Small intestine (tissue), 7 donors: ENCODE results near the gene HCN3. TPM values are rescaled to one million over a fixed set of nuclear protein-coding genes. Genes with fewer than 3 reads are reported as not detected.

Experiments
- DNase-seq, 2 donors: peaks; one replicate each; pipeline versions ENCODE4 v3.0.0 to v3.0.0-alpha.2; 2013
- FAIRE-seq: peaks from 2 replicates; lab custom pipeline; 2012; peaks lifted over from hg19 to GRCh38; lab: Jason Lieb, UNC
- H3K27ac ChIP-seq, 3 donors: one replicate each; pipeline ENCODE4 v1.5.1; 2013; ENCODE audit warnings: low read length in 2 of 3, mild to moderate bottlenecking in 2 of 3, control low read depth in 1 of 3, inconsistent platforms in 1 of 3, low read depth in 1 of 3, moderate library complexity in 1 of 3
- H3K27me3 ChIP-seq, 3 donors: one replicate each; pipeline ENCODE4 v1.6.1; 2013; ENCODE audit warnings: low read length in 3 of 3, inconsistent platforms in 1 of 3; ENCODE audit not compliant: control insufficient read depth in 3 of 3, insufficient read depth in 3 of 3
- H3K36me3 ChIP-seq, 3 donors: one replicate each; pipeline ENCODE4 v1.6.1; 2013; ENCODE audit warnings: low read length in 3 of 3, inconsistent platforms in 1 of 3, low read depth in 1 of 3, mild to moderate bottlenecking in 1 of 3, moderate library complexity in 1 of 3; ENCODE audit not compliant: control insufficient read depth in 3 of 3, insufficient read depth in 2 of 3
- H3K4me1 ChIP-seq, 3 donors: one replicate each; pipeline ENCODE4 v1.6.1; 2013; ENCODE audit warnings: low read length in 2 of 3, inconsistent platforms in 1 of 3, low read depth in 1 of 3, mild to moderate bottlenecking in 1 of 3, moderate library complexity in 1 of 3; ENCODE audit not compliant: control insufficient read depth in 3 of 3, insufficient read depth in 2 of 3
- H3K4me3 ChIP-seq, 3 donors: one replicate each; pipeline ENCODE4 v1.5.1; 2013; ENCODE audit warnings: low read length in 3 of 3, control low read depth in 1 of 3, inconsistent platforms in 1 of 3, low read depth in 1 of 3, mild to moderate bottlenecking in 1 of 3, moderate library complexity in 1 of 3
- H3K9me3 ChIP-seq, 2 donors: one replicate each; pipeline ENCODE4 v1.6.1; 2013; ENCODE audit warnings: low read depth in 1 of 2, low read length in 1 of 2; ENCODE audit not compliant: control insufficient read depth in 2 of 2, insufficient read depth in 1 of 2
- WGBS, 3 donors: extraction: QIAGEN DNeasy Blood & Tissue Kit; methylation state at CpG; one replicate each; pipeline ENCODE4 v1.1.7; 2013; 5-methylcytosine and 5-hydroxymethylcytosine counted together
- polyA plus RNA-seq, 4 donors: library from polyadenylated mRNA; stranded (reverse) in 3 of 4; unstranded in 1 of 4; fragments of 200-250 nt in 3 of 4; fragments of 120-200 nt in 1 of 4; gene quantifications; one replicate each; pipeline versions ENCODE4 v1.2.1 to v1.2.3, GENCODE V29; 2013
- donor health status: healthy with polysubstance abuse.
- donor health status: control.
- donor health status: control.
- donor health status: Bipolar disorder and iron deficiency.
- donor health status: healthy.

The HCN3 gene
- polyA plus RNA-seq, 4 donors, result 4.0 to 15.0 (median 8.1) TPM

DNA sequence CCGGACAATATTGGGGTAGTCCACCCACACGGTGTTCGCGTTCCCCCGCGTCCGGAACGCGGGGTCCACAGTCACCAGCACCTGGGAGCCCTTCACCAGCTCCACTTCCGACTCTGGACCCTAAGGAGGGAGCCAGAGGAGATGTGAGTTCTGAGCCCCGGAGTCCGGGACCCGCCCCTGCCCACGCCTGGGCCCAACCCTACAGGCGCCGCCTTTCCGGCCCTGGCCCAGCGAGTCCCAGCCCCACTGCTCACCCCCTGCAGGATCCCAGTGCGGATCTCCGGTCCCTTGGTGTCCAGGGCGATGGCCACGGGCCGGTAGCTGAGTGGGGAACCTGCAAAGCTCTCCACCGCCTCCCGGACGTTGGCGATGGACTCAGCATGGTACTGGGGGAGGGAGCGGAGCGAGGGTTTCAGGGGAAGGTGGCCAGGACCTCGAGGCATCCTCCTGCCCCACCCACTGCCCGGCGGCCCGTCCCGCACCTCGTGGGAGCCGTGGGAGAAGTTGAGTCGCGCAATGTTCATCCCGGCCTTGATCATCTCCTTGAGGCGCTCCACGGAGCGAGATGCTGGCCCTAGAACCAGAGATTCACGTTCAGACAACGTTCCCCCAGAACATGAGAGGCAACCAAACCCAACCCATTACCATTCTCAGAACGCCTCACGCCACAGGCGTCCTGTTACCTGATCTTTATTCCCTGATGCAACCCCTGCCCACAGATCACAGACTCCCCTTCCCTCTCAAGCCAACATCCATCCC lies 18.1 kb downstream of the HCN3 start:
- H3K4me3 ChIP-seq, result no peak overlapping the region

DNA sequence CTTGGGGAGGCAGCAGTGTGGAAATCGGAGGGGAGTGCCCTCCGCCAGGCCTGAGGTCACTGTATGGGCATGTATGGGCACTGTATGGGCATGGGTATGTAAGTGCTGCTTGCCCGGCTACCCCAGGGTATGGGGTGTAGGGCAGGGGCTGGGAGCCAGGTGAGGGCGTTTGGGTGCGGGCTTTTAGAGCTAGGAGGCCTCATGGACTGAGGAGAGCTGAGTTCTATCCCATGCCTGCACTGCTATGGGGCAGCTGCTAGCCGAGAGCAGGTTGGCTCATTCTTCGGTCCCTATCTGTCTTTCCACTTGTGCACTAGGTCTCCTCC lies 18.6 kb downstream of the HCN3 start:
- Histone ChIP-seq H3K36me3 (peaks cover 0 to 46% (median 0%) of the 10 kb centered on the region in 3 donors), H3K4me1 (peaks cover 0 to 19% (median 4%) of the 10 kb centered on the region in 3 donors), H3K9me3 (peaks cover 0 to 4% of the 10 kb centered on the region in 2 donors), H3K4me3 (no peak overlapping the region), H3K27ac (no peak overlapping the region), H3K27me3 (peaks cover 0 to 42% (median 15%) of the 10 kb centered on the region in 3 donors)
- DNase-seq (no peak), FAIRE-seq (no peak)
- 87 to 92% (median 90%) methylated on average over 7 of the region's 7 CpGs for WGBS, 3 donors

More for the DNA sequence above, 18.1 kb downstream of the HCN3 start:
- H3K36me3 ChIP-seq, result peaks cover 0 to 48% (median 0%) of the 10 kb centered on the region in 3 donors
- DNase-seq, result peak in 1 of 2 donors; percentile 24
- no peak for FAIRE-seq
- peaks cover 0 to 42% (median 15%) of the 10 kb centered on the region in 3 donors for H3K27me3 ChIP-seq
- H3K9me3 ChIP-seq, result peaks cover 0 to 4% of the 10 kb centered on the region in 2 donors
- H3K27ac ChIP-seq, result no peak overlapping the region
- H3K4me1 ChIP-seq, result peaks cover 0 to 14% (median under 1%) of the 10 kb centered on the region in 3 donors
- WGBS, 3 donors, result 20 to 70% (median 56%) methylated on average over 37 to 47 of the region's 47 CpGs

DNA sequence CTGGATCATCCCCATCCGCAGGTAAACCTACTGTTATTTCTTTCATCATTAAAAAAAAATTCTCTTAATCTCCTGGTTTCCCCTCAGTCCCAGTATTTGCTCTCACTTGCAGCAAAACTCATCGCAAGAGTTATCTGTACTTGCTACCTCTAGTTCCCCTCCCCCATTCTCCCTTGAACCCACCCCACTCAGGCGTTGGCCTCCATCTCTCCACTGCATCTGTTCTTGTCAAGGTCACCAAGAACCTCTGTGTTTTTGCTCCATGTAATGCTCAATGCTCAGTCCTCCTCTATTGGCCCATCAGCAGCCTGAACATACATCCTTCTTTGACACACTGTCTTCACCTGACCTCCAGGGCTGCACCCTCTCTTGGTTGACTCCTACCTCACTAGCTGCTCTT lies 19.4 kb downstream of the HCN3 start:
- Histone ChIP-seq H3K27me3 (peaks cover 0 to 42% (median 15%) of the 10 kb centered on the region in 3 donors), H3K27ac (no peak overlapping the region), H3K9me3 (peaks cover 0 to 4% of the 10 kb centered on the region in 2 donors), H3K4me1 (peaks cover 0 to 26% (median 4%) of the 10 kb centered on the region in 3 donors), H3K4me3 (no peak overlapping the region), H3K36me3 (peaks cover 0 to 40% (median 0%) of the 10 kb centered on the region in 3 donors)
- FAIRE-seq (no peak), DNase-seq (no peak)
- WGBS, 3 donors, result 72 to 84% (median 84%) methylated on average over 3 of the region's 3 CpGs

DNA sequence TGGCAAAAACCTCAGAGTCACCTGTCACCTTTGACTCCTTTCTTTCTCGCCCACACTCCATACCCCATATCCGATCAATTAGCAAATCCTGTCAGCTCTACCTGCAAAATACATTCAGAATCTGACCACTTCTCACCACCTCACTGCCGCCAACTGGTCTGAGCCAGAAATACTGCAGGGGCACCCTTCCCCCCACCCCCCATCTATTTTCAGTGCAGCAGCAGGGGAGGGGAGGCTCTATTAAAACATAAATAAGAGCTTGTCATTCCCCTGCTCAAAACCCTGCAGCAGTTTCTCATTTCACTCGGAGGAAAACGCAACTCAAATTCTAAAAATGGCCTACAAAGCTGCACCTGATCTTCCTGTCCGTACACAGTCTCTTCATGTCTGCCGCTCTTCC lies 20.1 kb downstream of the HCN3 start:
- Histone ChIP-seq H3K27me3 (peaks cover 0 to 42% (median 15%) of the 10 kb centered on the region in 3 donors), H3K4me1 (peaks cover 0 to 30% (median 4%) of the 10 kb centered on the region in 3 donors), H3K9me3 (peaks cover 0 to 4% of the 10 kb centered on the region in 2 donors), H3K27ac (no peak overlapping the region), H3K36me3 (peaks cover 0 to 36% (median 0%) of the 10 kb centered on the region in 3 donors), H3K4me3 (no peak overlapping the region)
- DNase-seq (no peak), FAIRE-seq (no peak)
- 69 to 90% (median 84%) methylated on average over 7 of the region's 7 CpGs for WGBS, 3 donors

DNA sequence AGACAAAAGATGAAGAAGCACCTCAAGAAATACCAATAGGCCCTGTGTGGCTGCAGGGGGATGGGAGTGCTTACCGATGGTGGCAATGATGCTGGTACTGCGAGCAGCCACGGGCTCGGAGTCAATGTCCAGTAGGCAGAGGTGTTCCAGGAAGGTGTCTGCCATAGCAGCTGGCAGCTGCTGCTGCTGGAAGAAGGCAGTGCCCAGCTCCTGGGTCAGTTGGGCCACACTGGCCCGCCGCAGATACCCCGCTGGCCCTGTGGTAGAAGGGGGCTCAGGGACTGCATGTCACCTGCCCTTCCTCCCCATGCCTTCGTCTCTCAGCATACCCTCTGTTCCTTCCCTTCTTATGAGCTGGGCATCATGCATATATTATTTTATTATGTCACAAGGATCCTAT lies 22.8 kb downstream of the HCN3 start:
- H3K9me3 ChIP-seq, result peaks cover 0 to 4% of the 10 kb centered on the region in 2 donors
- peak overlapping the region in 1 of 3 donors; percentile 2 for H3K4me3 ChIP-seq
- peaks cover 0 to 24% (median 10%) of the 10 kb centered on the region in 3 donors for H3K27me3 ChIP-seq
- WGBS, 3 donors, result 90 to 95% (median 91%) methylated on average over 8 of the region's 8 CpGs
- H3K27ac ChIP-seq, result peak overlapping the region in 1 of 3 donors; percentile 73
- H3K4me1 ChIP-seq, result peaks cover 0 to 37% (median 4%) of the 10 kb centered on the region in 3 donors
- no peak for FAIRE-seq
- no peak for DNase-seq
- peaks cover 0 to 14% (median 0%) of the 10 kb centered on the region in 3 donors for H3K36me3 ChIP-seq

DNA sequence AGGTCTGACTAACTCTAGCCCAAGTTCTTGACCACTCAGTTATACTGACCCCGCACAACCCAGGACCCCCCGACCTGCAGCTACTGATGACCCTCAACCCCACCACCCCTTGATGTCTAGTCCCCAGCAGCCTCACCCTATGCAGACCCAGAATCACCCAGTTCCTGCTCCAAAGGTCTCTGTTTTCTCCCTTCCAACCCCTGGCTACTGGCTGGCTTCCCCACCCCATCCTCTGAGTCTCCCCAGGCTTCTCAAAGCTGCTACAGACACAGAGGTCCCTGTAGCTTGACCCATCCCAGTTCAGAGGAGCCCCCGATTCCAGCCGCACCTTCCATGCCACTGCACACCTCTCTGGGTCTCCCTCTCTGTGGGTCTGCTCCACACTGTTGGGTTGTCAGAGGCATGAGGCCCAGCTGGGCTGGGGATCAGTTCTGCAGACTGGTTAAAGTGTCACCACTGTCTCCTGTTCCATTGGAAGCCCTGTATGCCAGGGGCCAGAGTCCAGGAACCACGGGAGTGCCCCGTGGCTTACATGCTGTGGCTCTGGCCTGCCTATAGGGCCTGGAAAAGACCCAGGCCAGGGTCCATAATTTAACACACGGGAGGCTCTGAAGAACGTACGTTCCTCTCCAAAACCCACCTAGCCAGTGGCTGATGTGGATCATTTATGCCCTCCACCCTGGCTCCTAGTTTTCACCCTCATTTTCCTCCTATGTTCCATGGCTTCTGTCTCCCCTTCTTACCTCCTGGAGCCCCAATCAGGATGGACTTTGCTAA lies 23.5 kb downstream of the HCN3 start:
- Histone ChIP-seq H3K4me3 (peak overlapping the region in 1 of 3 donors; percentile 18), H3K27me3 (peaks cover 0 to 16% (median 5%) of the 10 kb centered on the region in 3 donors), H3K27ac (peak overlapping the region; percentile 9 to 91 (median 79)), H3K4me1 (peaks cover 0 to 30% (median 4%) of the 10 kb centered on the region in 3 donors), H3K36me3 (peaks cover 0 to 7% (median 0%) of the 10 kb centered on the region in 3 donors), H3K9me3 (no peaks in the 10 kb centered on the region)
- FAIRE-seq (no peak), DNase-seq (peak; percentile 90 to 91)
- WGBS, 3 donors, result 23 to 71% (median 42%) methylated on average over 9 of the region's 9 CpGs

DNA sequence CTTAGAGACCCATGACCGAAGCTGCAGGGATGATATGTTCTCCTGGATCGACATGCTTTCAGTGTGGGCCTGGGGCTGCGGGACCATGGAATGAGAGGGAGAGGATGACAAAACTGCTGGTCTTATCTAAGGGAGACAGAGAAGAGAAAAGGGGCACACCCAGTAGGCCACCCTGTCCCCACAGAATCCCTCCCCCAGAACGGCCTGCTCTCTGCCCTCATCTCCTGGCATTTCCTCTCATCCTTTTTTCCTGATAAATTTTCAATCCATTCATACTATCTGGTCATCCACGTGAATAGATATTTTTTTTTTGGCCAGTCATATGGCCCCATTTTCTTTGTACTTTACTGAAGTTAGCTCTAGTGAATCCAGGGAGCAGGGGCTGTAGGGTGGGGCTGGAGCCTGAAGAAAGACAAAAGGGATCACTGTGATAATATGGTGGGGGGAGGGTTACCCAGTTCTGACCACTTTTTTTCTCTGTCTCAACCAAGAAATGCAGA lies 24.1 kb downstream of the HCN3 start, which contains the start of gene PKLR:
TSS of gene PKLR (minus strand) at position 97 of the 500 bp plus-strand sequence. CDS start at position 54, 43 bp downstream.
- 74 to 89% (median 75%) methylated on average over 5 of the region's 5 CpGs for WGBS, 3 donors
- Histone ChIP-seq H3K27me3 (peaks cover 0 to 11% (median 0%) of the 10 kb centered on the region in 3 donors), H3K4me1 (peaks cover 0 to 28% (median 4%) of the 10 kb centered on the region in 3 donors), H3K4me3 (peak within 1 kb of the TSS in 1 of 3 donors; percentile 18), H3K36me3 (peaks cover 0 to under 1% (median 0%) of the 10 kb centered on the region in 3 donors), H3K27ac (peak within 1 kb of the TSS; percentile 9 to 91 (median 79)), H3K9me3 (no peaks in the 10 kb centered on the region)
- no peak for DNase-seq
- FAIRE-seq, result no peak
